Activated gamma-delta T cell treated with anti-CD3 and anti-CD28 coated beads, Interleukin-2, amount 50 U/mL, for 16 hours (primary cell): ENCODE data around the gene UNK.
A peak's percentile ranks its signal among the peaks of the same experiment; 100 is the strongest.
"Not testable (repeated sequence)": the region's sequence is repeated elsewhere in the genome, so short reads cannot be mapped to it uniquely, and the experiment has no call there.

Experiments
- DNase-seq: peaks from one replicate; pipeline ENCODE4 v3.0.0-alpha.2; 2020; ENCODE audit warnings: low read depth

Gene UNK

DNA sequence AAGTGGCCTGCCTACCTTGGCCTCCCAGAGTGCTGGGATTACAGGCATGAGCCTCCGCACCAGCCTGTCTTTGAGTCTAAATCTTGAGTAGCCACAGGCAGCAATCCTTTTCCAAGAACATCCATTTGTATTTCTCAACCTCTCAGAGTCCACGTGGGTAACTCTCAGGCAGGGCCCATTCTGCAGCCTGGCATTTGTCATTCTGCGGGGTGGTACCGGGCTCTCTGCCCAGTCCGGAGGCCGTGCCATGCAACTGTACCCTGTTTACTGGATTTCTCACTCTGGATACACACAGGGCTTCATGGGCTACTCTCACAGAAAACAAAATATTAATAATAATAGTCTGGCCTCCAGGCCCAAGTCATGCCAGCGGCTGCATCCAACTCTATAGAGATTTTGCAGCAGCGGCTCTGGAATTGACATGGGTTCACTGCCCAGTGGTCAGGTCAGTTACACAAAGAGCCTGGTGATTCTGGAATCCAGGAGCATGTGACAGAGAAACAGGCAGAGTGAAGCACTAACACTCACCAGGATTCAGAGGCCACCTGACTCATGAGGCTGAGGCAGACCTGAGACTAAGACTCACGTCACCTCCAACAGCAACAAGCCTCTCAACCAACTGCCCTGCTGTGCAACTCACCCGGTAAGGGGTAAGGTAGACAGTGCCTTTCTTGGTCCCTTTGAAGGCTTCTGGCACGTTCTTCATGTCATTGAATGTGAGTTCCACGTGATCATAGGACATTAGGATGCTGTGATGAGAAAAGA lies 66.5 kb downstream of the UNK start:
- no peak for DNase-seq

- not testable (repeated sequence) for DNase-seq
Measured at GRCh38 chr17:75851693-75851991, 67.0 kb downstream of the UNK start.

GRCh38 chr17:75853433-75853832 lies 68.8 kb downstream of the UNK start:
- DNase-seq = no peak

DNA sequence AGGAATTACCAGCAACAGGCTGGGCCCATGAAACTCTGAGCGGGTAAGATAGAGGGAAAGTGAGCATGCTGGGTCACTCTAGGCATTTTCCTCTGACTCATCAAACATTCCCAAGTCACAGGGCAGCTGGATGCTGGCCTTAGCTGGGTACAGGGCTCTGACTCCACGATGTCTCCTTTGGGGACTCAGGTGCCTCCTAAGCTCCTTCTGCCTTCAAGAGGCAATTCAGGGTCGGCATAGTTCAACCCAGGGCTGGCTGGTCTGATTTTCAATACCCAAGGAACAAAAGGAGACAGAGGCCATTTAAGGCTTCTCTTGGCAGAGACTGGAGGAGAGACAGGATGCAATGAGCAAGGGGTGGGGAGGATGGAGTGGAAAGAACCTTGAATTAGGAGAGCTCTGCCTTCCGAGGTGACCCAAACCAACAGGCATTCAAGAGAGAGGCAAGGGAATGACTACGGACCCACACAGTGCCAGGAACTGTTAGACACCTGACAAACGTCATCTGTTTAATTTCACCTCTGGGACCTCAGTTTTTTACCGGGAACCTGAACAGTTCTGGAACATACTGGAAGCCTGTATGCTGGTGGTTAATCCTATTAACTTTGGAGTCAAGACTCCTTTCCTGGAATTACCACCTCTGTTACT lies 69.6 kb downstream of the UNK start:
- no peak for DNase-seq

GRCh38 chr17:75854881-75855309 lies 70.3 kb downstream of the UNK start:
- DNase-seq = no peak

GRCh38 chr17:75855310-75856061 lies 70.9 kb downstream of the UNK start, which contains the start of gene WBP2:
Gene WBP2 (minus strand): TSS chr17:75855335. CDS start chr17:75855297, 38 bp downstream.
- peak; percentile 96 for DNase-seq

DNA sequence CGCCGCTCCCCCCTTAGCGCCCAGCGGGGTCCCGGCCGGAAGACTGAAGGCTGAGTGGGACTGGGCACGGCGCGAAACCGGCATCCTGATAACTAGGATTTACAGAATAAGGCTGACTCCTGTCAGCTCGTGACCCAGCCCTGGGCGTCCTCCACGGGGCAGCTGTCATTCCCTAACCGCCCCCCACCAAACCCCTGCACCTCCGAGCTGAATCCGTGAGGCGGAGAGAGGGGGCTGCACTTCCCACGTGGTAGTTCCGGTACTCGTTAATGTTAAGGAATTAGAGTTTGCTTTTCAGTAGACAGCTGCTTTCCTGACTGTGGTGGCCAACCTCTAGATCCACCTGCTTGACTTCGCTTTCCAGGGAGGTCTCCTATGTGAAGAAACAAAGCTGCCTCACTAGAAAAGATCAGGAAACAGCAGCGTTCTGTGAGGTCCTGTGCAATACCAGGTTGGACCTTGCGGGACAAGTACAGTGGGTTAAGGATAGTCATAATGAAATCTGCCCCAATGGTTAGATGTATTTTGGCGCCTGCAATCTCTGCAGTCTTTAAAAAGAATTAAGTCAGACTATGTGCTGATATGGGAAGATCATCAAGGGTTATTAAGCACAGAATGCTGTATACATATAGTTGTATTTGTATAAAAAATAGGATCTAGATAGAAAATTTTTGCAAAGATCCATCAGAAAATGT lies 71.6 kb downstream of the UNK start:
- DNase-seq = peak; percentile 33

- not testable (repeated sequence) for DNase-seq
Measured at GRCh38 chr17:75859358-75859757, 74.8 kb downstream of the UNK start.

DNA sequence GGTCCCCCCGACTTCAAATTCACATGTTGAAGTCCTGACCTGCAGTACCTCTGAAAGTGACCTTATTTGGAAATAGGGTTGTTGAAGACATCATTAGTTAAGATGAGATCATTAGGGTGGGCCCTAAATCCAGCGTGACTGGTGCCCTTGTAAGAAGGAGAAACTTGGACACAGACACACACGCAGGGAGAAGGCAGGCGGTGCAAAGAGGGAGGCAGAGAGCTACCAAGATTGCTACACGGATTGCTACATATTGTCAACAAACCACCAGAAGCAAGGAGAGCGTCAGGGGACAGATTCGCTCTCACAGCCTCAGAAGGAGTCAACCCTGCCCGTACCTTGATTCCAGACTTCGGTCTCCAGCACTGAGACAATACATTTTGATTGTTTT lies 77.3 kb downstream of the UNK start:
- DNase-seq = no peak

DNA sequence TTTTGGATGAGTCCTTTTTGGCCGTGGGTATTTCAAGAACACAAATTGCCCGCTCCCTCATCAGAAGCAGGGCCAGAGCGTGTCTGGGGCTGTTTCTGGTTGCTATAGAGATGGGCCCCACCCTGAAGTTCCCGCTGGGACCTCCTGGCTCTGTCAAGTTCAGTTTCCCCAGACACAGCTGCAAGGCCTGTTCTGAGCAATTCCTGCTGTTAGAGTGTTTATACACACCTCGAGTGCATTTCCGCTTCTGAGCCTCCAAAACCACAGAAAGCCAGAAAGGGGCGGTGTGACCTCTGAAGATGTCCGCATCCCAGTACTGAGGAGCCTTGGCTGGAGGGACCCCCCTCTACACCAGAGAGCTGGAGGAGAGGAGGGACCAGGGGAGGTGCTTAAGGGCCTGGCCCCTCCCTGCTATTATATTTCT lies 79.9 kb downstream of the UNK start:
- DNase-seq = no peak

DNA sequence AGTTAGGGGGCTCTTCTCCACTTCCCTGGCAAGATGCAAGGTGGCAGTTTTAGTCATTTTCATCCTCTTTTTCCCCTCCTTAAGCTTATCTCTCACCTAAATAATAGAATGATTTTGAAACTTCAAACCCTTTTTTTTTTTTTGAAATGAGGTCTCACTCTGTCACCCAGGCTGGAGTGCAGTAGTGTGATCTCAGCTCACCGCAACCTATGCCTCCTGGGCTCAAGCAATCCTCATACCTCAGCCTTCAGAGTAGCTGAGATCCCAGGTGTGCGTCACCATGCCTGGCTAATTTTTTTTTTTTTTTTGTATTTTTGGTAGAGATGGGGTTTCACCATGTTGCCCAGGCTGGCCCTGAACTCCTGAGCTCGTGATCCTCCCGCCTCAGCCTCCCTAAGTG lies 80.3 kb downstream of the UNK start:
- DNase-seq = not testable (repeated sequence)

DNA sequence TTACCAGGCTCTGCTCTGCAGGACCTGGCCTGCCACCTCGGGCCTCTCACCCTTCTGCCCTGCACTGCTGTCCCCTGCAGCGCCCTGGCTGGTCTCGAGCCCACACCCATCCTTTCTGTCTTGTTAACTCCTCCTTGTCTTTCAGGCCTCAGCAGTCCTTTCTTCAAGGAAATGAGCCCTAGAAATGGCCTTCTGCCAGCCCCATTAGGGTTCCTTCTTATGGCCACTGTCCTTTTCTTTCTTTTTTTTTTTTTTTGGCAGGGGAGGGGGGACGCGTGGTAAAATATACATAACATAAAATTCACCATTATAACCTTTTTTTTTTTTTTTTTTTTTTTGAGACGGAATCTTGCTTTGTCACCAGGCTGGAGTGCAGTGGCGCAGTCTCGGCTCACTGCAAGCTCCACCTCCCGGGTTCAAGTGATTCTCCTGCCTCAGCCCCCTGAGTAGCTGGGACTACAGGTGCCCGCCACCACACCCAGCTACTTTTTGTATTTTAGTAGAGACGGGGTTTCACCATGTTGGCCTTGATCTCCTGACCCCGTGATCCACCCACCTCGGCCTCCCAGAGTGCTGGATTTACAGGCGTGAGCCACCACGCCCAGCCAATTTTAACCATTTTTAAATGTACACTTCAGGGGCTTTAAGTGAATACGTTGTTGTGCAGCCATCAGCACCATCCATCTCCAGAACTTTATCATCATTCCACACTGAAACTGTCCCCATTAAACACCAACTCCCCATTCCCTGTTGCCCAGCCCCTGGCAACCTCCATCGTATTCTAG lies 81.0 kb downstream of the UNK start:
- not testable (repeated sequence) for DNase-seq

GRCh38 chr17:75868730-75869281 lies 84.2 kb downstream of the UNK start:
- not testable (repeated sequence) for DNase-seq

GRCh38 chr17:75869282-75870141 lies 84.9 kb downstream of the UNK start:
- no peak for DNase-seq

- not testable (repeated sequence) for DNase-seq
Measured at GRCh38 chr17:75870228-75870627, 85.6 kb downstream of the UNK start.

- no peak for DNase-seq
Measured at GRCh38 chr17:75872434-75873351, 88.1 kb downstream of the UNK start.

- DNase-seq = no peak
Measured at GRCh38 chr17:75873587-75874322, 89.1 kb downstream of the UNK start.
